Ovary (tissue), 10 donors: ENCODE measurements around the gene RBM46. TPM values are rescaled to one million over a fixed set of nuclear protein-coding genes. Genes with fewer than 3 reads are reported as not detected.

ENCODE experiments used
- DNase-seq, 5 donors: peaks; one replicate each; pipeline ENCODE4 v3.0.0-alpha.2; 2019 to 2020
- H3K27ac ChIP-seq, 2 donors: fragments of 200-600 bp; one replicate each; pipeline versions ENCODE4 v1.5.1 to v1.8.0; 2019 to 2022
- H3K27me3 ChIP-seq: fragments of 200-600 bp; one replicate; pipeline ENCODE4 v1.8.0; 2022
- H3K36me3 ChIP-seq: fragments of 200-600 bp; sonication (generic); one replicate; pipeline ENCODE4 v1.5.1; 2019
- H3K4me1 ChIP-seq: one replicate; pipeline ENCODE4 v1.8.1; 2013; ENCODE audit warnings: mild to moderate bottlenecking, moderate library complexity; ENCODE audit not compliant: insufficient read depth
- H3K4me3 ChIP-seq: fragments of 200-600 bp; sonication (generic); one replicate; pipeline ENCODE4 v1.5.1; 2017
- H3K9me3 ChIP-seq, 2 donors: fragments of 200-600 bp in 1 of 2; sonication (generic) in 1 of 2; one replicate each; pipeline versions ENCODE4 v1.5.1 to v1.8.1; 2013 to 2019; ENCODE audit warnings: mild to moderate bottlenecking in 1 of 2, moderate library complexity in 1 of 2
- CTCF ChIP-seq, 3 donors: fragments of 450-650 bp in 2 of 3; fragments of 200-600 bp in 1 of 3; IDR thresholded peaks; one replicate each; pipeline versions ENCODE4 v1.5.1 to v1.8.0; 2016 to 2022; ENCODE audit warnings: antibody characterized with exemption in 3 of 3, mild to moderate bottlenecking in 1 of 3
- EP300 ChIP-seq: sonication (generic); formaldehyde crosslinking; IDR thresholded peaks from one replicate; pipeline ENCODE4 v1.6.1; 2017; ENCODE audit warnings: antibody characterized with exemption
- POLR2A ChIP-seq: fragments of 450-650 bp; IDR thresholded peaks from one replicate; pipeline ENCODE4 v1.6.1; 2017; ENCODE audit warnings: antibody characterized with exemption, mild to moderate bottlenecking, moderate library complexity
- WGBS, 3 donors: extraction: QIAGEN DNeasy Blood & Tissue Kit in 1 of 3; methylation state at CpG; one replicate each; pipeline versions ENCODE4 v1.1.5 to v1.1.7; 2013 to 2017; 5-methylcytosine and 5-hydroxymethylcytosine counted together
- intact Hi-C, 4 donors: fragments of 100-400 bp; cut with DNase I; formaldehyde crosslinking; loops; one replicate each; pipeline versions ENCODE4 v1.11.0 to v1.15.1; 2022 to 2023
- long read RNA-seq, 3 donors: library from polyadenylated mRNA in 2 of 3; unstranded in 2 of 3; transcript quantifications; one replicate each; pipeline ENCODE4 v2.0.0 and lab custom pipeline, GENCODE V29; 2021 to 2026
- polyA plus RNA-seq, 2 donors: library from polyadenylated mRNA; stranded (reverse); fragments of 200-250 nt in 1 of 2; fragments of 350-450 nt in 1 of 2; fragmentation: Illumina TruSeq in 1 of 2; extraction: RNeasy Lipid Tissue Mini Kit (QIAGEN cat#74804) in 1 of 2; gene quantifications; one replicate each; pipeline ENCODE4 v1.2.3, GENCODE V29; 2013 to 2014
- total RNA-seq, 7 donors: library from RNA; depleted of rRNA in 2 of 7; stranded (reverse); fragments of >200 nt in 2 of 7; fragmentation: NEBNext Ultra II Directional in 3 of 7; extraction: Animal tissue kit (Norgen Biotek cat#: 25700) in 3 of 7; gene quantifications; one replicate each; pipeline versions ENCODE4 v1.1.0 to v1.2.4, GENCODE V29; 2016 to 2023
- donor health status: DM: no; HTN: no; CAD: no; lungs with moderate emphysema.
- donor health status: DM: no; HTN: no; CAD: no.
- donor health status: Bipolar disorder and iron deficiency.
- donor health status: DM: yes; HTN: yes; CAD: no.
- donor health status: DM: no; HTN: no; CAD: no.
- donor health status: DM: yes; HTN: yes; CAD: no.

RBM46 gene
- total RNA-seq = under 1 TPM in 1 of 7 donors, not detected in 6; 0.15 TPM
- polyA plus RNA-seq = under 1 TPM; 0.08 to 0.15 TPM
- long read RNA-seq, donor 1 = 0 reads
- long read RNA-seq, donor 2, transcript RBM46-204 (6 exons, 2,315 nt) = major isoform, 6 of 37 reads
- long read RNA-seq, donor 2, partial matches to known transcripts = 27 of 37 reads
- long read RNA-seq, donor 2, other reads (novel, unspliced or antisense) = 0 of 37 reads
- long read RNA-seq, donor 3 = 0 reads

- 68 to 75% (median 73%) methylated on average over 72 to 76 of the region's 76 CpGs for WGBS, 3 donors
- Histone ChIP-seq H3K36me3 (no peaks in the 10 kb centered on the region), H3K4me3 (no peak within 1 kb of the TSS), H3K4me1 (no peaks in the 10 kb centered on the region), H3K9me3 (no peaks in the 10 kb centered on the region), H3K27ac (no peak within 1 kb of the TSS), H3K27me3 (no peaks in the 10 kb centered on the region)
- DNase-seq = peak in 1 of 5 donors; percentile 14
- no peak for TF ChIP-seq EP300
- no peak for TF ChIP-seq POLR2A
- no peak for TF ChIP-seq CTCF (IDR thresholded peaks at IDR 0.05)
- intact Hi-C loops = no loop called here
Observed at GRCh38 chr4:154781126-154781982, at the start of gene RBM46. Gene RBM46 (plus strand): TSS chr4:154781272. CDS start chr4:154796753, 15,481 bp downstream.

GRCh38 chr4:154731756-154732155 lies 49.3 kb upstream of the RBM46 start:
- no peaks in the 10 kb centered on the region for H3K27me3 ChIP-seq
- no peak for DNase-seq
- H3K4me3 ChIP-seq = no peak overlapping the region
- H3K9me3 ChIP-seq = no peaks in the 10 kb centered on the region
- intact Hi-C loops = no loop called here
- no peaks in the 10 kb centered on the region for H3K36me3 ChIP-seq
- no peak for TF ChIP-seq POLR2A
- TF ChIP-seq CTCF (IDR thresholded peaks at IDR 0.05) = no peak
- no peak for TF ChIP-seq EP300
- H3K4me1 ChIP-seq = no peaks in the 10 kb centered on the region
- H3K27ac ChIP-seq = no peak overlapping the region

GRCh38 chr4:154732669-154733068 lies 48.4 kb upstream of the RBM46 start:
- WGBS, 3 donors = 81 to 86% (median 82%) methylated on average over 4 of the region's 4 CpGs
- H3K4me3 ChIP-seq = no peak overlapping the region
- H3K27me3 ChIP-seq = no peaks in the 10 kb centered on the region
- H3K36me3 ChIP-seq = no peaks in the 10 kb centered on the region
- no peak overlapping the region for H3K27ac ChIP-seq
- intact Hi-C loops = no loop called here
- TF ChIP-seq EP300 (no peak), POLR2A (no peak), CTCF (IDR thresholded peaks at IDR 0.05) (no peak)
- DNase-seq = no peak
- H3K4me1 ChIP-seq = no peaks in the 10 kb centered on the region
- no peaks in the 10 kb centered on the region for H3K9me3 ChIP-seq

GRCh38 chr4:154736770-154737169 lies 44.3 kb upstream of the RBM46 start:
- H3K36me3 ChIP-seq = no peaks in the 10 kb centered on the region
- no peaks in the 10 kb centered on the region for H3K4me1 ChIP-seq
- no peak overlapping the region for H3K4me3 ChIP-seq
- WGBS, 3 donors = 36 to 92% (median 45%) methylated on average over 1 of the region's 1 CpG
- no peaks in the 10 kb centered on the region for H3K9me3 ChIP-seq
- TF ChIP-seq EP300 (no peak), POLR2A (no peak), CTCF (IDR thresholded peaks at IDR 0.05) (no peak)
- H3K27ac ChIP-seq = no peak overlapping the region
- intact Hi-C loops = no loop called here
- no peak for DNase-seq
- no peaks in the 10 kb centered on the region for H3K27me3 ChIP-seq
